GM12878 (cell line): ENCODE data around the gene CTSO. TPM values are rescaled to one million over a fixed set of nuclear protein-coding genes. Genes with fewer than 3 reads are reported as not detected.

Source experiments
- ATAC-seq: fragments of 200-7000 bp; cut with Tn5 transposase; 3 replicates; pipeline ENCODE4 v1.9.1; 2020; ENCODE audit warnings: mild to moderate bottlenecking, moderate library complexity
- BruUV-seq: library from RNA; stranded (reverse); fragments of 400-500 nt; replicated peaks from 2 replicates; lab custom pipeline; 2021; lab: Mats Ljungman, UMichigan
- CTCF ChIA-PET: fragments of 300-600 bp; sonication (Branson Sonifier 250); formaldehyde crosslinking; extraction: SDS; loops from one replicate; lab custom pipeline; 2021; ENCODE audit warnings: inconsistent platforms; lab: Yijun Ruan, JAX
- POLR2A ChIA-PET: fragments of 350-600 bp; formaldehyde crosslinking; extraction: SDS; loops from one replicate; lab custom pipeline; 2021; ENCODE audit warnings: inconsistent platforms; lab: Charles Lee
- RAD21 ChIA-PET: fragments of 300-600 bp; sonication (Branson Sonifier 250); formaldehyde crosslinking; loops from one replicate; lab custom pipeline; 2023; ENCODE audit warnings: antibody characterized with exemption; ENCODE audit not compliant: unreplicated experiment; lab: Charles Lee
- SMC1A ChIA-PET: fragments of 300-600 bp; sonication (Branson Sonifier 250); formaldehyde crosslinking; loops from one replicate; lab custom pipeline; 2023; ENCODE audit not compliant: unreplicated experiment, uncharacterized antibody; lab: Charles Lee
- DNase-seq: peaks from one replicate; pipeline ENCODE4 v3.0.0-alpha.2; 2011; ENCODE audit warnings: low read depth, low spot score
- FAIRE-seq: peaks from 3 replicates; lab custom pipeline; 2011; peaks lifted over from hg19 to GRCh38; lab: Jason Lieb, UNC
- H2AFZ ChIP-seq: 2 replicates; pipeline ENCODE4 v1.6.0; 2011; ENCODE audit warnings: low read depth, low read length, control low read depth; ENCODE audit not compliant: control insufficient read depth
- H3K27ac ChIP-seq: 2 replicates; pipeline ENCODE4 v1.5.1; 2011; ENCODE audit warnings: control low read depth; ENCODE audit not compliant: control insufficient read depth, insufficient read depth
- H3K27me3 ChIP-seq, 2 experiments: replicated peaks in 1 of 2; 2 replicates each; pipeline versions ENCODE4 v1.6.0 to v1.6.1; 2011; ENCODE audit warnings: low read length in 1 of 2; ENCODE audit not compliant: control insufficient read depth in 2 of 2, insufficient read depth in 2 of 2
- H3K36me3 ChIP-seq, 2 experiments: 2 replicates each; pipeline ENCODE4 v1.5.1; 2011; ENCODE audit warnings: low read length in 1 of 2; ENCODE audit not compliant: control insufficient read depth in 2 of 2, insufficient read depth in 2 of 2
- H3K4me1 ChIP-seq: 2 replicates; pipeline ENCODE4 v1.6.1; 2011; ENCODE audit warnings: mild to moderate bottlenecking, low read length, moderate library complexity, mixed read lengths; ENCODE audit not compliant: control insufficient read depth, insufficient read depth
- H3K4me2 ChIP-seq: 2 replicates; pipeline ENCODE4 v1.6.0; 2011; ENCODE audit warnings: control low read depth; ENCODE audit not compliant: control insufficient read depth, insufficient read depth
- H3K4me3 ChIP-seq: fragments of 200-600 bp; sonication (generic); 2 replicates; pipeline ENCODE4 v1.5.1; 2016
- H3K79me2 ChIP-seq: 2 replicates; pipeline ENCODE4 v1.6.0; 2011; ENCODE audit warnings: low read length; ENCODE audit not compliant: control insufficient read depth, insufficient read depth
- H3K9ac ChIP-seq: 2 replicates; pipeline ENCODE4 v1.8.0; 2011; ENCODE audit warnings: low read length, control low read depth, mixed read lengths; ENCODE audit not compliant: control insufficient read depth, insufficient read depth
- H3K9me3 ChIP-seq: replicated peaks from 3 replicates; pipeline ENCODE4 v1.5.1; 2011; ENCODE audit warnings: mild to moderate bottlenecking, low read length; ENCODE audit not compliant: control insufficient read depth, insufficient read depth
- H4K20me1 ChIP-seq: 2 replicates; pipeline ENCODE4 v1.6.0; 2011; ENCODE audit not compliant: control insufficient read depth, insufficient read depth
- BMI1 ChIP-seq: fragments of 450-650 bp; IDR thresholded peaks from 2 replicates; pipeline ENCODE4 v1.6.1; 2016; ENCODE audit warnings: mild to moderate bottlenecking, moderate library complexity, borderline replicate concordance
- EZH2 ChIP-seq: IDR thresholded peaks from 2 replicates; pipeline ENCODE4 v1.6.1; 2012; ENCODE audit warnings: low read depth, mild to moderate bottlenecking, control low read depth, inconsistent platforms, low read length, borderline replicate concordance; ENCODE audit not compliant: control insufficient read depth
- HDAC6 ChIP-seq: fragments of 200-600 bp; sonication (generic); IDR thresholded peaks from one replicate; pipeline ENCODE4 v1.8.0; 2017; ENCODE audit warnings: antibody characterized with exemption; ENCODE audit not compliant: unreplicated experiment
- HDGF ChIP-seq: fragments of 450-650 bp; IDR thresholded peaks from 2 replicates; pipeline ENCODE4 v1.6.1; 2016; ENCODE audit warnings: antibody characterized with exemption
- NFIC ChIP-seq: IDR thresholded peaks from 2 replicates; pipeline ENCODE4 v1.6.1; 2012; ENCODE audit warnings: low read depth, mild to moderate bottlenecking, inconsistent platforms, low read length, moderate library complexity
- NR2C2 ChIP-seq: IDR thresholded peaks from 2 replicates; pipeline ENCODE4 v1.6.1; 2011; ENCODE audit warnings: borderline replicate concordance, low read depth; ENCODE audit not compliant: control insufficient read depth, insufficient read length
- RAD21 ChIP-seq: IDR thresholded peaks from 2 replicates; pipeline ENCODE4 v1.6.1; 2011; ENCODE audit warnings: mild to moderate bottlenecking, low read depth, low read length, moderate library complexity; ENCODE audit not compliant: insufficient read depth
- SMARCA5 ChIP-seq: fragments of 450-650 bp; IDR thresholded peaks from 2 replicates; pipeline ENCODE4 v1.6.1; 2017; ENCODE audit warnings: mild to moderate bottlenecking
- ZNF622 ChIP-seq: fragments of 450-650 bp; IDR thresholded peaks from 2 replicates; pipeline ENCODE4 v1.6.1; 2017; ENCODE audit warnings: mild to moderate bottlenecking, inconsistent platforms
- WGBS: methylation state at CpG from one replicate; pipeline ENCODE4 v1.1.6; 2016; ENCODE audit warnings: low lambda C conversion rate; ENCODE audit not compliant: insufficient replicate concordance, insufficient coverage; ENCODE audit errors: missing lambda C conversion rate; 5-methylcytosine and 5-hydroxymethylcytosine counted together
- in situ Hi-C: fragments of 300-500 bp; cut with MboI; formaldehyde crosslinking; loops from 9 replicates; pipeline ENCODE4 v1.14.3; 2018; ENCODE audit warnings: mixed read lengths
- intact Hi-C: fragments of 100-400 bp; cut with micrococcal nuclease; formaldehyde crosslinking; loops from one replicate; pipeline ENCODE4 v1.14.2; 2022; ENCODE audit not compliant: unreplicated experiment
- polyA plus RNA-seq, 11 experiments: library from polyadenylated mRNA; depleted of rRNA in 4 of 11; unstranded in 6 of 11; stranded (reverse) in 5 of 11; fragments of >200 nt; fragmentation: Nextera tagmentation in 4 of 11; fragmentation: Illumina TruSeq in 1 of 11; extraction: Ambion mirVana in 4 of 11; extraction: Trizol in 1 of 11; gene quantifications; 1 replicate in 1 of 11; 2 replicates in 10 of 11; pipeline versions ENCODE4 v1.2.1 to v1.2.3, GENCODE V29; 2011 to 2016; ENCODE audit warnings: inconsistent platforms in 2 of 11, missing spikeins in 2 of 11, low read depth in 1 of 11
- total RNA-seq, 4 experiments: library from RNA; depleted of rRNA in 3 of 4; stranded (reverse); fragments of >200 nt in 3 of 4; fragmentation: Illumina TruSeq in 1 of 4; extraction: Trizol in 1 of 4; gene quantifications; 2 replicates each; pipeline versions ENCODE4 v1.2.1 to v1.2.3, GENCODE V29; 2013 to 2021

Gene CTSO
- total and polyA plus RNA-seq, 10 of the 15 experiments (the other 5 are each of a cell fraction or from before 2014, with no cell fraction given), result 3.9 to 9.7 (median 7.0) TPM

- in situ Hi-C loops, result no loop called here
- Histone ChIP-seq H4K20me1 (no peaks in the 10 kb centered on the region), H3K4me2 (no peak overlapping the region), H3K27ac (no peak overlapping the region), H3K9ac (no peak overlapping the region), H3K27me3 (no peaks in the 10 kb centered on the region), H3K4me3 (no peak overlapping the region), H3K4me1 (no peaks in the 10 kb centered on the region), H3K79me2 (no peaks in the 10 kb centered on the region), H2AFZ (no peak overlapping the region), H3K9me3 (no peaks in the 10 kb centered on the region), H3K36me3 (no peaks in the 10 kb centered on the region)
- ChIA-PET CTCF (interaction anchor here (1.1 to 2.8 kb wide), 3 partner anchors 13 to 215 kb away, joined by 3 to 8 read pairs (median 3); no protein-coding TSS in a partner anchor), SMC1A (interaction anchor here (1.1 kb wide), 1 partner anchor 48 kb away, joined by 3 read pairs; no protein-coding TSS in a partner anchor), RAD21 (no interaction called here), POLR2A (no interaction called here)
- DNase-seq, result no peak
- no peak for FAIRE-seq
- ATAC-seq, result peak; percentile 40
- BruUV-seq, result no TSS peak
- TF ChIP-seq HDAC6 (no peak), NR2C2 (no peak), BMI1 (no peak), SMARCA5 (no peak), HDGF (no peak), RAD21 (no peak), NFIC (no peak), ZNF622 (no peak), EZH2 (no peak)
- 0% methylated on average over 4 of the region's 4 CpGs for WGBS
- intact Hi-C loops, result loop anchor here (10.0 kb wide), 3 partner anchors 585 to 1245 kb away; partner anchors contain the start of gene MAP9
These were observed 5.8 kb upstream of the CTSO start for GRCh38 chr4:155959417-155959816.
